Kidney epithelial cell (primary cell): ENCODE measurements around the gene CMTM4. TPM values are rescaled to one million over a fixed set of nuclear protein-coding genes. Genes with fewer than 3 reads are reported as not detected.

Source experiments
- DNase-seq: peaks from one replicate; pipeline ENCODE4 v3.0.0-alpha.2; 2010; ENCODE audit warnings: low read depth
- H3K27me3 ChIP-seq: 2 replicates; pipeline ENCODE4 v1.6.0; 2011; ENCODE audit warnings: low read length; ENCODE audit not compliant: control insufficient read depth, insufficient read depth
- H3K36me3 ChIP-seq: 2 replicates; pipeline ENCODE4 v1.5.1; 2011; ENCODE audit warnings: low read length; ENCODE audit not compliant: control insufficient read depth, insufficient read depth
- H3K4me3 ChIP-seq: 2 replicates; pipeline ENCODE4 v1.5.1; 2011; ENCODE audit warnings: low read depth, mild to moderate bottlenecking, control low read depth, low read length
- CTCF ChIP-seq: IDR thresholded peaks from 2 replicates; pipeline ENCODE4 v1.5.1; 2011; ENCODE audit warnings: mild to moderate bottlenecking, moderate library complexity, low read length, control low read depth, inconsistent platforms; ENCODE audit not compliant: insufficient read depth, poor library complexity, severe bottlenecking
- total RNA-seq: library from RNA; depleted of rRNA; stranded (reverse); fragments of >200 nt; gene quantifications from 2 replicates; pipeline ENCODE4 v1.2.3, GENCODE V29; 2015

CMTM4 gene
- total RNA-seq, 1 donor from 2014 or later = 75.2 TPM

GRCh38 chr16:66712512-66712911, 16.0 kb upstream of the CMTM4 start:
- Histone ChIP-seq H3K36me3 (no peaks in the 10 kb centered on the region), H3K27me3 (no peaks in the 10 kb centered on the region), H3K4me3 (no peak overlapping the region)
- DNase-seq = no peak
- no peak for TF ChIP-seq CTCF

- DNase-seq = no peak
- no peaks in the 10 kb centered on the region for H3K27me3 ChIP-seq
- no peaks in the 10 kb centered on the region for H3K36me3 ChIP-seq
- no peak for TF ChIP-seq CTCF
- no peak overlapping the region for H3K4me3 ChIP-seq
Measured at GRCh38 chr16:66711581-66711980, 15.0 kb upstream of the CMTM4 start.

GRCh38 chr16:66706506-66706880, 9.9 kb upstream of the CMTM4 start:
- Histone ChIP-seq H3K4me3 (no peak overlapping the region), H3K27me3 (no peaks in the 10 kb centered on the region), H3K36me3 (no peaks in the 10 kb centered on the region)
- TF ChIP-seq CTCF = no peak
- DNase-seq = no peak

GRCh38 chr16:66705790-66706505, 9.4 kb upstream of the CMTM4 start:
- DNase-seq = no peak
- no peak for TF ChIP-seq CTCF
- H3K36me3 ChIP-seq = no peaks in the 10 kb centered on the region
- H3K4me3 ChIP-seq = no peak overlapping the region
- no peaks in the 10 kb centered on the region for H3K27me3 ChIP-seq

- Histone ChIP-seq H3K27me3 (no peaks in the 10 kb centered on the region), H3K36me3 (no peaks in the 10 kb centered on the region), H3K4me3 (no peak overlapping the region)
- DNase-seq = no peak
- TF ChIP-seq CTCF = no peak
Measured at GRCh38 chr16:66703406-66704215, 7.1 kb upstream of the CMTM4 start.
